Stimulated activated CD8-positive, alpha-beta memory T cell treated with anti-CD3 and anti-CD28 coated beads, Interleukin-2, amount 100 ng/mL, for 1 hour (primary cell): ENCODE data around the gene TMCO1.
"Not testable (repeated sequence)": the region's sequence is repeated elsewhere in the genome, so short reads cannot be mapped to it uniquely, and the experiment has no call there.

Experiments
- DNase-seq, 2 donors: peaks; one replicate each; pipeline ENCODE4 v3.0.0-alpha.2; 2020; ENCODE audit warnings: low read depth in 2 of 2

The TMCO1 gene

GRCh38 chr1:165686971-165687433, 81.7 kb downstream of the TMCO1 start:
- DNase-seq, result no peak

- no peak for DNase-seq
Measured at GRCh38 chr1:165686121-165686970, 82.3 kb downstream of the TMCO1 start.

GRCh38 chr1:165683848-165684485, 84.7 kb downstream of the TMCO1 start:
- DNase-seq, result no peak

GRCh38 chr1:165680773-165681172, 87.9 kb downstream of the TMCO1 start:
- DNase-seq, result not testable (repeated sequence)

GRCh38 chr1:165680303-165680702, 88.4 kb downstream of the TMCO1 start:
- DNase-seq, result no peak

DNA sequence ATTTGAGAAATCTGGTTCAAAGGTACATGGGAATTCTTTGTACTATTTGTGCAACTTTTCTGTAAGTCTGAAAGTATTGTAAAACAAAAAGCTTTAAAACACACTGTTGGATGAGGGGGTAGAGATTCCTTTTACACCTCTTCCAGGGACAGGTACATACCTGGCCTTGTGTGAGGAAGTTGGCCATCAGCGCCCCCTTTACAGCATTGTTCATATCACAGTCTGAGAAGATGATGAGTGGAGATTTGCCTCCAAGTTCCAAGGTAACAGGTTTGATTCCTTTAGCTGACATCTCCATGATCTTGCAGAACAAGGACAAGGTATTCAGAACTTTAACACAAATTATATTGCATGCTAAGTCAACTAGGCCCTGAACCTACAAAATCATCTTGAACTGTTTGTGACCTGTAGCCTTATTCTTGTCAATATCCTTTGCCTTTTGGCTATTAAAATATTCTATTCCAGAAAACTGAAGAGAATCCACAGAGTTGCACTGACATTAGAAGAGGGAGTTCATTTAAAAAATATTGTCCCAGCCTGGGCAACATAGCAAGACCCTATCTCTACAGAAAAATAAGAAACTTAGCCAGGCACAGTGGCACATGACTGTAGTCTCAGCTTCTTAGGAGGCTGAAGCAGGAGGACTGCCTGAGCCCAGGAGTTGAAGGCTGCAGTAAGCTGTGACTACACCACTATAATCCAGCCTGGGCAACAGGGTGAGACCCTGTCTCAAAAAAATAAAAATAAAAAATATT, 89.2 kb downstream of the TMCO1 start:
- DNase-seq, result no peak

DNA sequence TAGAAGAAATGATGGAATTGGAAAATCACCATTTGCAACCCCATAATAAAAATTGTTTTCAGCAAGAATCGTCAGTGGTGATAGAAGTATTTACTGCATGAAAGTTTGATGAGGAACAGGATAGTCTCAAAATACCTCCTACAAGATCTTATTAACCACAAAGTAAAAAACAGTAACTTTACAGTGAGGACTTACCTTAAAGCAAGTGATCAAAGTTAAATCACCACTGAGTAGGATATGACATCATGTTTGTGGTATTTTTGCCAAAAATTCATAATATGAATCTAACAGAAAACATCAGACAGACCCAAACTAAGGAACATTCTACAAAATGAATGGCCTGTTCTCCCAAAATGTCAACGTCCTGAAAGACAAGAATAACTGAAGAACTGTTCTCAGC, 90.2 kb downstream of the TMCO1 start:
- no peak for DNase-seq
